HG03066 (cell line): Measurements from ENCODE around the gene TAF1.
"Not testable (repeated sequence)": the region's sequence is repeated elsewhere in the genome, so short reads cannot be mapped to it uniquely, and the experiment has no call there.

ENCODE experiments used
- ATAC-seq: cut with Tn5 transposase; IDR thresholded peaks from one replicate; pipeline ENCODE4 v1.9.1; 2021; ENCODE audit warnings: low read depth; ENCODE audit not compliant: unreplicated experiment

Gene TAF1

GRCh38 chrX:71438750-71439149 lies 72.6 kb downstream of the TAF1 start:
- no peak for ATAC-seq

- ATAC-seq, result no peak
Observed at GRCh38 chrX:71439420-71439819, 73.3 kb downstream of the TAF1 start.

- no peak for ATAC-seq
Observed at GRCh38 chrX:71439896-71440295, 73.7 kb downstream of the TAF1 start.

GRCh38 chrX:71440401-71440800 lies 74.2 kb downstream of the TAF1 start:
- no peak for ATAC-seq

GRCh38 chrX:71441809-71442208 lies 75.7 kb downstream of the TAF1 start:
- ATAC-seq, result not testable (repeated sequence)

- no peak for ATAC-seq
Observed at GRCh38 chrX:71450433-71451106, 84.4 kb downstream of the TAF1 start.

GRCh38 chrX:71451518-71451917 lies 85.4 kb downstream of the TAF1 start:
- not testable (repeated sequence) for ATAC-seq

- ATAC-seq, result no peak
Observed at GRCh38 chrX:71453056-71453455, 86.9 kb downstream of the TAF1 start.

- no peak for ATAC-seq
Observed at GRCh38 chrX:71454222-71454621, 88.1 kb downstream of the TAF1 start.

GRCh38 chrX:71458866-71459265 lies 92.7 kb downstream of the TAF1 start:
- ATAC-seq, result no peak

- ATAC-seq, result no peak
Observed at GRCh38 chrX:71464968-71465367, 98.8 kb downstream of the TAF1 start.

- ATAC-seq, result no peak
Observed at GRCh38 chrX:71466979-71467523, 100.9 kb downstream of the TAF1 start.

- ATAC-seq, result no peak
Observed at GRCh38 chrX:71475785-71476540, 109.8 kb downstream of the TAF1 start.

GRCh38 chrX:71482228-71482958 lies 116.2 kb downstream of the TAF1 start:
- no peak for ATAC-seq

GRCh38 chrX:71487814-71488213 lies 121.7 kb downstream of the TAF1 start:
- no peak for ATAC-seq

GRCh38 chrX:71489540-71489939 lies 123.4 kb downstream of the TAF1 start:
- ATAC-seq, result no peak

GRCh38 chrX:71492231-71493065 lies 126.3 kb downstream of the TAF1 start:
- no peak for ATAC-seq

- no peak for ATAC-seq
Observed at GRCh38 chrX:71493111-71493613, 127.0 kb downstream of the TAF1 start.

GRCh38 chrX:71495979-71496378 lies 129.8 kb downstream of the TAF1 start:
- not testable (repeated sequence) for ATAC-seq

GRCh38 chrX:71496476-71496875 lies 130.3 kb downstream of the TAF1 start:
- no peak for ATAC-seq
